Endothelial cell of umbilical vein (primary cell): ENCODE data around the gene CCDC9. TPM values are rescaled to one million over a fixed set of nuclear protein-coding genes. Genes with fewer than 3 reads are reported as not detected.

Experiments used
- BruUV-seq: library from RNA; stranded (reverse); fragments of 400-500 nt; replicated peaks from 2 replicates; lab custom pipeline; 2021; lab: Mats Ljungman, UMichigan
- CTCF ChIA-PET: fragments of 300-600, 350-600 bp; sonication (Branson Sonifier 250); formaldehyde crosslinking; loops from one replicate; lab custom pipeline; 2021; ENCODE audit warnings: antibody characterized with exemption, inconsistent platforms; lab: Charles Lee
- POLR2A ChIA-PET: fragments of 300-600, 350-600 bp; sonication (Branson Sonifier 250); formaldehyde crosslinking; loops from one replicate; lab custom pipeline; 2021; ENCODE audit warnings: antibody characterized with exemption, inconsistent platforms; lab: Charles Lee
- DNase-seq: peaks from one replicate; pipeline ENCODE4 v3.0.0-alpha.2; 2011; ENCODE audit warnings: low read depth, low spot score
- FAIRE-seq: peaks from 2 replicates; lab custom pipeline; 2011; peaks lifted over from hg19 to GRCh38; lab: Jason Lieb, UNC
- H2AFZ ChIP-seq: 2 replicates; pipeline ENCODE4 v1.6.0; 2012; ENCODE audit warnings: low read depth, low read length, control low read depth, inconsistent platforms
- H3K27ac ChIP-seq: 2 replicates; pipeline ENCODE4 v1.5.1; 2011; ENCODE audit warnings: low read depth, mild to moderate bottlenecking, control low read depth, low read length, moderate library complexity; ENCODE audit not compliant: insufficient read depth
- H3K27me3 ChIP-seq, 2 experiments: 2 replicates each; pipeline versions ENCODE4 v1.6.0 to v1.6.1; 2011; ENCODE audit warnings: low read length in 2 of 2, mixed read lengths in 1 of 2; ENCODE audit not compliant: control insufficient read depth in 2 of 2, insufficient read depth in 2 of 2
- H3K36me3 ChIP-seq, 2 experiments: 2 replicates in 1 of 2; 3 replicates in 1 of 2; pipeline ENCODE4 v1.5.1; 2011; ENCODE audit warnings: low read length in 2 of 2, mild to moderate bottlenecking in 1 of 2, moderate library complexity in 1 of 2; ENCODE audit not compliant: control insufficient read depth in 2 of 2, insufficient read depth in 2 of 2; ENCODE audit errors: extremely low read depth in 1 of 2
- H3K4me1 ChIP-seq: 3 replicates; pipeline ENCODE4 v1.5.1; 2011; ENCODE audit warnings: mild to moderate bottlenecking, low read length; ENCODE audit not compliant: control insufficient read depth, insufficient read depth; ENCODE audit errors: extremely low read depth
- H3K4me2 ChIP-seq: 2 replicates; pipeline ENCODE4 v1.6.1; 2011; ENCODE audit warnings: low read length, control low read depth, mixed read lengths; ENCODE audit not compliant: insufficient read depth
- H3K4me3 ChIP-seq, 3 experiments: fragments of 200-600 bp in 1 of 3; sonication (generic), shearing (Covaris generic) in 1 of 3; replicated peaks in 1 of 3; 2 replicates each; pipeline ENCODE4 v1.5.1; 2011 to 2016; ENCODE audit warnings: control low read depth in 3 of 3, low read length in 3 of 3, mild to moderate bottlenecking in 2 of 3, inconsistent platforms in 1 of 3, low read depth in 1 of 3, moderate library complexity in 1 of 3; ENCODE audit not compliant: insufficient read depth in 1 of 3
- H3K79me2 ChIP-seq: 2 replicates; pipeline ENCODE4 v1.6.0; 2012; ENCODE audit warnings: low read length, inconsistent platforms; ENCODE audit not compliant: control insufficient read depth, insufficient read depth
- H3K9ac ChIP-seq: replicated peaks from 2 replicates; pipeline ENCODE3; 2011; ENCODE audit warnings: low read length, control low read depth; ENCODE audit not compliant: insufficient read depth; ENCODE audit errors: extremely low read depth
- H3K9me1 ChIP-seq: replicated peaks from 3 replicates; pipeline ENCODE4 v1.6.0; 2011; ENCODE audit warnings: mild to moderate bottlenecking, low read length; ENCODE audit not compliant: control insufficient read depth, insufficient read depth; ENCODE audit errors: extremely low read depth
- H3K9me3 ChIP-seq: replicated peaks from 2 replicates; pipeline ENCODE4 v1.5.1; 2012; ENCODE audit warnings: low read length, inconsistent platforms; ENCODE audit not compliant: control insufficient read depth, insufficient read depth
- H4K20me1 ChIP-seq: replicated peaks from 2 replicates; pipeline ENCODE3; 2011; ENCODE audit warnings: mild to moderate bottlenecking, low read length; ENCODE audit not compliant: control insufficient read depth, insufficient read depth; ENCODE audit errors: extremely low read depth
- EZH2 ChIP-seq: IDR thresholded peaks from 2 replicates; pipeline ENCODE4 v1.6.1; 2012; ENCODE audit warnings: borderline replicate concordance, low read depth, mild to moderate bottlenecking, moderate library complexity, low read length, inconsistent platforms; ENCODE audit not compliant: severe bottlenecking
- FOS ChIP-seq: IDR thresholded peaks from 2 replicates; pipeline ENCODE4 v1.6.1; 2011; ENCODE audit warnings: mild to moderate bottlenecking, low read length, moderate library complexity, borderline replicate concordance; ENCODE audit not compliant: insufficient read depth
- GATA2 ChIP-seq: IDR thresholded peaks from 2 replicates; pipeline ENCODE4 v1.7.0; 2011; ENCODE audit warnings: low read depth, mild to moderate bottlenecking, moderate library complexity, mixed read lengths, low read length; ENCODE audit not compliant: insufficient read length, insufficient read depth
- JUN ChIP-seq: IDR thresholded peaks from 2 replicates; pipeline ENCODE4 v1.6.1; 2011; ENCODE audit warnings: borderline replicate concordance, low read depth; ENCODE audit not compliant: insufficient read length, insufficient read depth
- MYC ChIP-seq: IDR thresholded peaks from one replicate; pipeline ENCODE4 v1.6.1; 2011; ENCODE audit warnings: mild to moderate bottlenecking, low read depth, low read length
- POLR2A ChIP-seq: IDR thresholded peaks from 2 replicates; pipeline ENCODE4 v1.6.1; 2012; ENCODE audit warnings: low read depth, mild to moderate bottlenecking, control low read depth, low read length
- POLR2AphosphoS5 ChIP-seq: IDR thresholded peaks from 2 replicates; pipeline ENCODE4 v1.6.1; 2012; ENCODE audit warnings: low read depth, mild to moderate bottlenecking, control low read depth, low read length, moderate library complexity; ENCODE audit not compliant: insufficient read depth
- dilution Hi-C: fragments of 300-500 bp; cut with MboI; formaldehyde crosslinking; loops from one replicate; pipeline ENCODE4 v1.15.0; 2019; ENCODE audit warnings: low sequenced_read_pairs; ENCODE audit not compliant: extremely low pct_ligation_motif_present
- intact Hi-C: fragments of 100-400 bp; cut with micrococcal nuclease; formaldehyde crosslinking; loops from one replicate; pipeline ENCODE4 v1.10.0; 2022
- polyA plus RNA-seq, 4 experiments: library from polyadenylated mRNA; depleted of rRNA in 3 of 4; stranded (reverse) in 3 of 4; unstranded in 1 of 4; fragments of >200 nt; gene quantifications; 2 replicates each; pipeline versions ENCODE4 v1.2.1 to v1.2.3, GENCODE V29; 2011 to 2012; ENCODE audit warnings: missing spikeins in 1 of 4
- total RNA-seq: library from RNA; stranded (reverse); gene quantifications from 2 replicates; pipeline ENCODE4 v1.2.3, GENCODE V29; 2021
- TF ChIP-seq, protein P1 (sequence below): IDR thresholded peaks from 2 replicates; pipeline ENCODE4 v1.6.1; 2011; ENCODE audit not compliant: insufficient read depth, insufficient read length
- TF ChIP-seq, protein P2 (sequence below), 2 donors: IDR thresholded peaks; 1 replicate in 1 of 2; 2 replicates in 1 of 2; pipeline ENCODE4 v1.5.1; 2011; ENCODE audit warnings: low read length in 2 of 2, mild to moderate bottlenecking in 2 of 2, moderate library complexity in 2 of 2, control low read depth in 1 of 2, inconsistent platforms in 1 of 2, low read depth in 1 of 2; ENCODE audit not compliant: insufficient read depth in 1 of 2; ENCODE audit errors: extremely low read depth in 1 of 2

The CCDC9 gene
- total and polyA plus RNA-seq, 2 donors (not counting 3 experiments of a cell fraction or from before 2014, with no cell fraction given): 6.0 to 26.9 TPM

GRCh38 chr19:47266401-47266941, 10.1 kb downstream of the CCDC9 start:
- Histone ChIP-seq H3K9me1 (no peaks in the 10 kb centered on the region), H3K36me3 (peaks cover 0 to 37% of the 10 kb centered on the region in 2 experiments), H3K27ac (no peak overlapping the region), H3K27me3 (no peaks in the 10 kb centered on the region), H3K4me1 (no peaks in the 10 kb centered on the region), H3K9ac (no peak overlapping the region), H2AFZ (no peak overlapping the region), H4K20me1 (no peaks in the 10 kb centered on the region), H3K4me2 (no peak overlapping the region), H3K79me2 (no peaks in the 10 kb centered on the region), H3K9me3 (no peaks in the 10 kb centered on the region), H3K4me3 (no peak overlapping the region)
- intact Hi-C loops (no loop called here), dilution Hi-C loops (no loop called here)
- DNase-seq (no peak), FAIRE-seq (no peak)
- CTCF ChIA-PET: interaction anchor here (0.7 to 1.0 kb wide), 2 partner anchors 9 to 56 kb away, joined by 3 read pairs; no protein-coding TSS in a partner anchor
- TF ChIP-seq, protein P1, sequence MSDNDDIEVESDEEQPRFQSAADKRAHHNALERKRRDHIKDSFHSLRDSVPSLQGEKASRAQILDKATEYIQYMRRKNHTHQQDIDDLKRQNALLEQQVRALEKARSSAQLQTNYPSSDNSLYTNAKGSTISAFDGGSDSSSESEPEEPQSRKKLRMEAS: no peak
- POLR2A ChIA-PET: interaction anchor here (0.5 kb wide), 1 partner anchor 1700 kb away, joined by 5 read pairs; no protein-coding TSS in a partner anchor
- BruUV-seq: no TSS peak

DNA sequence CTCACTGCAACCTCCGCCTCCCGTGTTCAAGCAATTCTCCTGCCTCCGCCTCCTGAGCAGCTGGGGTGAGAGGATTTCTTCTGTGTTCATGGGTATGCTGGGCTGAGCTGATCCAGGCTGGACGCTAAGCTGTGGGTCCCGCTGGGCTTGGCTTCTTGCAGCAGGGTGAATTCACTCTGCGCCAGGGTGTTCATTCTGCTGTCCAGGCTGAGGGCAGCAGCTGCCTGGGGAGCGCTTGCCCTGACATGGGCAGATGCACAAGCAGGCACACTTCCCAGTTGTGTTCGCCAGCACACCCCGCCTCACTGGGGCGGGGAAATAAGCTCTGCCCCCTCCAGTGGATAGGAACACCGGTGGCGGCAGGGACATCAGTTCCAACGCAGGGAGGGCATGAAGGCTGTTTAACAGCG, 11.0 kb downstream of the CCDC9 start:
- no peak for FAIRE-seq
- Histone ChIP-seq H3K36me3 (peaks cover 0 to 37% of the 10 kb centered on the region in 2 experiments), H3K9me3 (no peaks in the 10 kb centered on the region), H2AFZ (no peak overlapping the region), H3K4me3 (no peak overlapping the region), H3K27me3 (no peaks in the 10 kb centered on the region), H3K79me2 (no peaks in the 10 kb centered on the region), H4K20me1 (no peaks in the 10 kb centered on the region), H3K27ac (no peak overlapping the region), H3K9ac (no peak overlapping the region), H3K4me1 (no peaks in the 10 kb centered on the region), H3K9me1 (no peaks in the 10 kb centered on the region), H3K4me2 (no peak overlapping the region)
- BruUV-seq: no TSS peak
- no peak for DNase-seq
- CTCF ChIA-PET: interaction anchor here (1.0 kb wide), 1 partner anchor 57 kb away, joined by 3 read pairs; no protein-coding TSS in a partner anchor
- TF ChIP-seq EZH2 (no peak), MYC (no peak), POLR2AphosphoS5 (no peak), JUN (no peak), FOS (no peak), POLR2A (no peak), GATA2 (no peak)
- TF ChIP-seq, protein P2, sequence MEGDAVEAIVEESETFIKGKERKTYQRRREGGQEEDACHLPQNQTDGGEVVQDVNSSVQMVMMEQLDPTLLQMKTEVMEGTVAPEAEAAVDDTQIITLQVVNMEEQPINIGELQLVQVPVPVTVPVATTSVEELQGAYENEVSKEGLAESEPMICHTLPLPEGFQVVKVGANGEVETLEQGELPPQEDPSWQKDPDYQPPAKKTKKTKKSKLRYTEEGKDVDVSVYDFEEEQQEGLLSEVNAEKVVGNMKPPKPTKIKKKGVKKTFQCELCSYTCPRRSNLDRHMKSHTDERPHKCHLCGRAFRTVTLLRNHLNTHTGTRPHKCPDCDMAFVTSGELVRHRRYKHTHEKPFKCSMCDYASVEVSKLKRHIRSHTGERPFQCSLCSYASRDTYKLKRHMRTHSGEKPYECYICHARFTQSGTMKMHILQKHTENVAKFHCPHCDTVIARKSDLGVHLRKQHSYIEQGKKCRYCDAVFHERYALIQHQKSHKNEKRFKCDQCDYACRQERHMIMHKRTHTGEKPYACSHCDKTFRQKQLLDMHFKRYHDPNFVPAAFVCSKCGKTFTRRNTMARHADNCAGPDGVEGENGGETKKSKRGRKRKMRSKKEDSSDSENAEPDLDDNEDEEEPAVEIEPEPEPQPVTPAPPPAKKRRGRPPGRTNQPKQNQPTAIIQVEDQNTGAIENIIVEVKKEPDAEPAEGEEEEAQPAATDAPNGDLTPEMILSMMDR (IDR thresholded peaks at IDR 0.05; ENCODE audit: extremely low read depth in 1 of 2, insufficient read depth in 1 of 2, low read depth in 1 of 2, low read length in 2 of 2): no peak
- TF ChIP-seq, protein P1: no peak
- dilution Hi-C loops: no loop called here
- intact Hi-C loops: no loop called here
- POLR2A ChIA-PET: interaction anchor here (0.7 kb wide), 1 partner anchor 11 kb away, joined by 3 read pairs; no protein-coding TSS in a partner anchor
